Adrenal gland (tissue), 5 donors: Measurements from ENCODE around the gene OR52K2.

Experiments used
- CTCF ChIP-seq, 6 experiments: fragments of 450-650 bp in 4 of 6; fragments of 200-600 bp in 2 of 6; sonication (generic) in 1 of 6; IDR thresholded peaks; 1 replicate in 5 of 6; 2 replicates in 1 of 6; pipeline versions ENCODE4 v1.5.1 to v1.8.0; 2016 to 2021; ENCODE audit warnings: antibody characterized with exemption in 6 of 6, mild to moderate bottlenecking in 2 of 6, moderate library complexity in 1 of 6
- POLR2A ChIP-seq, 2 donors: fragments of 450-650 bp; IDR thresholded peaks; one replicate each; pipeline ENCODE4 v1.6.1; 2017; ENCODE audit warnings: antibody characterized with exemption in 2 of 2, mild to moderate bottlenecking in 2 of 2, moderate library complexity in 1 of 2
- donor health status: DM: no; HTN: no; CAD: no.

GRCh38 chr11:4454021-4454420, 4.9 kb downstream of the OR52K2 start:
- no peak for TF ChIP-seq CTCF (IDR thresholded peaks at IDR 0.05)
- TF ChIP-seq POLR2A (IDR thresholded peaks at IDR 0.05): no peak
